K562 (cell line): ENCODE results near the gene GABARAPL2.

ENCODE experiments used
- MAZ ChIP-seq, 2 experiments: fragments of 450-650 bp in 1 of 2; sonication (generic) in 1 of 2; formaldehyde crosslinking; IDR thresholded peaks in 1 of 2; conservative IDR thresholded peaks in 1 of 2; 2 replicates each; pipeline versions ENCODE4 v1.4.0 to v1.5.0; 2020; ENCODE audit warnings: mild to moderate bottlenecking in 1 of 2, missing genetic modification reagents in 1 of 2
- MXI1 ChIP-seq: IDR thresholded peaks from 2 replicates; pipeline ENCODE4 v1.6.1; 2011; ENCODE audit warnings: low read depth, mild to moderate bottlenecking, improper control_type of control experiment, low read length
- POLR2AphosphoS5 ChIP-seq: IDR thresholded peaks from 2 replicates; pipeline ENCODE4 v1.6.1; 2011; ENCODE audit warnings: mild to moderate bottlenecking, low read depth, low read length, moderate library complexity; ENCODE audit not compliant: control insufficient read depth, insufficient read depth
- RAD51 ChIP-seq: fragments of 450-650 bp; IDR thresholded peaks from 2 replicates; pipeline ENCODE4 v1.7.1; 2016; ENCODE audit warnings: low read depth, mild to moderate bottlenecking, borderline replicate concordance
- ZNF24 ChIP-seq: fragments of 450-650 bp; IDR thresholded peaks from 2 replicates; pipeline ENCODE4 v1.6.1; 2016
- TF ChIP-seq, protein P1 (sequence below), 3 experiments: IDR thresholded peaks in 2 of 3; conservative IDR thresholded peaks in 1 of 3; 2 replicates each; pipeline ENCODE4 v1.5.1; 2011 to 2012; ENCODE audit warnings: low read length in 3 of 3, mild to moderate bottlenecking in 3 of 3, control low read depth in 2 of 3, improper control_type of control experiment in 1 of 3, inconsistent platforms in 1 of 3, low read depth in 1 of 3, mixed read lengths in 1 of 3, moderate library complexity in 1 of 3; ENCODE audit not compliant: insufficient read depth in 2 of 3
- TF ChIP-seq, protein P2 (sequence below): fragments of 450-650 bp; IDR thresholded peaks from 2 replicates; pipeline ENCODE4 v1.6.1; 2016; ENCODE audit warnings: antibody characterized with exemption
- TF ChIP-seq, protein P3 (sequence below): sonication (generic); formaldehyde crosslinking; IDR thresholded peaks from 2 replicates; pipeline ENCODE4 v1.5.0; 2020; ENCODE audit warnings: missing genetic modification reagents
- TF ChIP-seq, protein P4 (sequence below): fragments of 150-350 bp; conservative IDR thresholded peaks from 2 replicates; pipeline ENCODE4 v1.6.1; 2014; ENCODE audit warnings: low read length
- TF ChIP-seq, protein P5 (sequence below), 2 experiments: fragments of 450-650 bp; IDR thresholded peaks; 2 replicates each; pipeline ENCODE4 v1.6.1; 2016; ENCODE audit warnings: mild to moderate bottlenecking in 2 of 2, borderline replicate concordance in 1 of 2, low read depth in 1 of 2, moderate library complexity in 1 of 2

DNA sequence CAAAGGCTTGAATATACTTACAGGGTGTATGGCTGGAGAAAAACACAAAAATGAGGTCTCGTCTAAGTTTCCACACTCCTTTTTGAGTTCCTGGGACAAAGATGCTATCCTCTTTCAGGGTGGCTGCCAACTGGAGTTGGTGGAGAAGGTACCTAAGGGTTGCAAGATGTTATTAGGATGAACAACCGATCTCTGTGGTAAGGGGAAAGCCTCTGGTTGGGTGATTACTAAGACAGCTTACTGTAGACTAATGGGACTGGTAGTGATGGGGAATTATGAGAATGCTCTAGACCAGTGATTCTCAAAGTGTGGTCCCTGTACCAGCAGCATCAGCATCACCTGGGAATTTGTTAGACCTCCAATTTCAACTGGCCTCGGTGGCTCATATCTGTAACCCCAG is 50.9 kb downstream of the GABARAPL2 start:
- no peak for TF ChIP-seq MAZ (CRISPR knock-in tag; conservative IDR thresholded peaks at IDR 0.05 in 1 of 2, IDR thresholded peaks at IDR 0.05 in 1 of 2)
- TF ChIP-seq, protein P1, sequence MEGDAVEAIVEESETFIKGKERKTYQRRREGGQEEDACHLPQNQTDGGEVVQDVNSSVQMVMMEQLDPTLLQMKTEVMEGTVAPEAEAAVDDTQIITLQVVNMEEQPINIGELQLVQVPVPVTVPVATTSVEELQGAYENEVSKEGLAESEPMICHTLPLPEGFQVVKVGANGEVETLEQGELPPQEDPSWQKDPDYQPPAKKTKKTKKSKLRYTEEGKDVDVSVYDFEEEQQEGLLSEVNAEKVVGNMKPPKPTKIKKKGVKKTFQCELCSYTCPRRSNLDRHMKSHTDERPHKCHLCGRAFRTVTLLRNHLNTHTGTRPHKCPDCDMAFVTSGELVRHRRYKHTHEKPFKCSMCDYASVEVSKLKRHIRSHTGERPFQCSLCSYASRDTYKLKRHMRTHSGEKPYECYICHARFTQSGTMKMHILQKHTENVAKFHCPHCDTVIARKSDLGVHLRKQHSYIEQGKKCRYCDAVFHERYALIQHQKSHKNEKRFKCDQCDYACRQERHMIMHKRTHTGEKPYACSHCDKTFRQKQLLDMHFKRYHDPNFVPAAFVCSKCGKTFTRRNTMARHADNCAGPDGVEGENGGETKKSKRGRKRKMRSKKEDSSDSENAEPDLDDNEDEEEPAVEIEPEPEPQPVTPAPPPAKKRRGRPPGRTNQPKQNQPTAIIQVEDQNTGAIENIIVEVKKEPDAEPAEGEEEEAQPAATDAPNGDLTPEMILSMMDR (IDR thresholded peaks at IDR 0.05 in 2 of 3, conservative IDR thresholded peaks at IDR 0.05 in 1 of 3; ENCODE audit: insufficient read depth in 2 of 3, low read depth in 1 of 3, low read length in 3 of 3) = no peak
- TF ChIP-seq POLR2AphosphoS5 = no peak
- TF ChIP-seq RAD51 = no peak
- TF ChIP-seq ZNF24 = no peak
- TF ChIP-seq, protein P2, sequence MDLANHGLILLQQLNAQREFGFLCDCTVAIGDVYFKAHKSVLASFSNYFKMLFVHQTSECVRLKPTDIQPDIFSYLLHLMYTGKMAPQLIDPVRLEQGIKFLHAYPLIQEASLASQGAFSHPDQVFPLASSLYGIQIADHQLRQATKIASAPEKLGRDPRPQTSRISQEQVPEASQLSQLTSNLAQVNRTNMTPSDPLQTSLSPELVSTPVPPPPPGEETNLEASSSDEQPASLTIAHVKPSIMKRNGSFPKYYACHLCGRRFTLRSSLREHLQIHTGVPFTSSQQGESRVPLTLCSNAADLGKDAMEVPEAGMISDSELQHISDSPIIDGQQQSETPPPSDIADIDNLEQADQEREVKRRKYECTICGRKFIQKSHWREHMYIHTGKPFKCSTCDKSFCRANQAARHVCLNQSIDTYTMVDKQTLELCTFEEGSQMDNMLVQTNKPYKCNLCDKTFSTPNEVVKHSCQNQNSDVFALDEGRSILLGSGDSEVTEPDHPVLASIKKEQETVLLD = no peak
- TF ChIP-seq, protein P3, sequence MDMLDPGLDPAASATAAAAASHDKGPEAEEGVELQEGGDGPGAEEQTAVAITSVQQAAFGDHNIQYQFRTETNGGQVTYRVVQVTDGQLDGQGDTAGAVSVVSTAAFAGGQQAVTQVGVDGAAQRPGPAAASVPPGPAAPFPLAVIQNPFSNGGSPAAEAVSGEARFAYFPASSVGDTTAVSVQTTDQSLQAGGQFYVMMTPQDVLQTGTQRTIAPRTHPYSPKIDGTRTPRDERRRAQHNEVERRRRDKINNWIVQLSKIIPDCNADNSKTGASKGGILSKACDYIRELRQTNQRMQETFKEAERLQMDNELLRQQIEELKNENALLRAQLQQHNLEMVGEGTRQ (CRISPR knock-in tag) = no peak
- TF ChIP-seq, protein P4, sequence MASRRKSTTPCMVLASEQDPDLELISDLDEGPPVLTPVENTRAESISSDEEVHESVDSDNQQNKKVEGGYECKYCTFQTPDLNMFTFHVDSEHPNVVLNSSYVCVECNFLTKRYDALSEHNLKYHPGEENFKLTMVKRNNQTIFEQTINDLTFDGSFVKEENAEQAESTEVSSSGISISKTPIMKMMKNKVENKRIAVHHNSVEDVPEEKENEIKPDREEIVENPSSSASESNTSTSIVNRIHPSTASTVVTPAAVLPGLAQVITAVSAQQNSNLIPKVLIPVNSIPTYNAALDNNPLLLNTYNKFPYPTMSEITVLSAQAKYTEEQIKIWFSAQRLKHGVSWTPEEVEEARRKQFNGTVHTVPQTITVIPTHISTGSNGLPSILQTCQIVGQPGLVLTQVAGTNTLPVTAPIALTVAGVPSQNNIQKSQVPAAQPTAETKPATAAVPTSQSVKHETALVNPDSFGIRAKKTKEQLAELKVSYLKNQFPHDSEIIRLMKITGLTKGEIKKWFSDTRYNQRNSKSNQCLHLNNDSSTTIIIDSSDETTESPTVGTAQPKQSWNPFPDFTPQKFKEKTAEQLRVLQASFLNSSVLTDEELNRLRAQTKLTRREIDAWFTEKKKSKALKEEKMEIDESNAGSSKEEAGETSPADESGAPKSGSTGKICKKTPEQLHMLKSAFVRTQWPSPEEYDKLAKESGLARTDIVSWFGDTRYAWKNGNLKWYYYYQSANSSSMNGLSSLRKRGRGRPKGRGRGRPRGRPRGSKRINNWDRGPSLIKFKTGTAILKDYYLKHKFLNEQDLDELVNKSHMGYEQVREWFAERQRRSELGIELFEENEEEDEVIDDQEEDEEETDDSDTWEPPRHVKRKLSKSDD = no peak
- no peak for TF ChIP-seq MXI1
- TF ChIP-seq, protein P5, sequence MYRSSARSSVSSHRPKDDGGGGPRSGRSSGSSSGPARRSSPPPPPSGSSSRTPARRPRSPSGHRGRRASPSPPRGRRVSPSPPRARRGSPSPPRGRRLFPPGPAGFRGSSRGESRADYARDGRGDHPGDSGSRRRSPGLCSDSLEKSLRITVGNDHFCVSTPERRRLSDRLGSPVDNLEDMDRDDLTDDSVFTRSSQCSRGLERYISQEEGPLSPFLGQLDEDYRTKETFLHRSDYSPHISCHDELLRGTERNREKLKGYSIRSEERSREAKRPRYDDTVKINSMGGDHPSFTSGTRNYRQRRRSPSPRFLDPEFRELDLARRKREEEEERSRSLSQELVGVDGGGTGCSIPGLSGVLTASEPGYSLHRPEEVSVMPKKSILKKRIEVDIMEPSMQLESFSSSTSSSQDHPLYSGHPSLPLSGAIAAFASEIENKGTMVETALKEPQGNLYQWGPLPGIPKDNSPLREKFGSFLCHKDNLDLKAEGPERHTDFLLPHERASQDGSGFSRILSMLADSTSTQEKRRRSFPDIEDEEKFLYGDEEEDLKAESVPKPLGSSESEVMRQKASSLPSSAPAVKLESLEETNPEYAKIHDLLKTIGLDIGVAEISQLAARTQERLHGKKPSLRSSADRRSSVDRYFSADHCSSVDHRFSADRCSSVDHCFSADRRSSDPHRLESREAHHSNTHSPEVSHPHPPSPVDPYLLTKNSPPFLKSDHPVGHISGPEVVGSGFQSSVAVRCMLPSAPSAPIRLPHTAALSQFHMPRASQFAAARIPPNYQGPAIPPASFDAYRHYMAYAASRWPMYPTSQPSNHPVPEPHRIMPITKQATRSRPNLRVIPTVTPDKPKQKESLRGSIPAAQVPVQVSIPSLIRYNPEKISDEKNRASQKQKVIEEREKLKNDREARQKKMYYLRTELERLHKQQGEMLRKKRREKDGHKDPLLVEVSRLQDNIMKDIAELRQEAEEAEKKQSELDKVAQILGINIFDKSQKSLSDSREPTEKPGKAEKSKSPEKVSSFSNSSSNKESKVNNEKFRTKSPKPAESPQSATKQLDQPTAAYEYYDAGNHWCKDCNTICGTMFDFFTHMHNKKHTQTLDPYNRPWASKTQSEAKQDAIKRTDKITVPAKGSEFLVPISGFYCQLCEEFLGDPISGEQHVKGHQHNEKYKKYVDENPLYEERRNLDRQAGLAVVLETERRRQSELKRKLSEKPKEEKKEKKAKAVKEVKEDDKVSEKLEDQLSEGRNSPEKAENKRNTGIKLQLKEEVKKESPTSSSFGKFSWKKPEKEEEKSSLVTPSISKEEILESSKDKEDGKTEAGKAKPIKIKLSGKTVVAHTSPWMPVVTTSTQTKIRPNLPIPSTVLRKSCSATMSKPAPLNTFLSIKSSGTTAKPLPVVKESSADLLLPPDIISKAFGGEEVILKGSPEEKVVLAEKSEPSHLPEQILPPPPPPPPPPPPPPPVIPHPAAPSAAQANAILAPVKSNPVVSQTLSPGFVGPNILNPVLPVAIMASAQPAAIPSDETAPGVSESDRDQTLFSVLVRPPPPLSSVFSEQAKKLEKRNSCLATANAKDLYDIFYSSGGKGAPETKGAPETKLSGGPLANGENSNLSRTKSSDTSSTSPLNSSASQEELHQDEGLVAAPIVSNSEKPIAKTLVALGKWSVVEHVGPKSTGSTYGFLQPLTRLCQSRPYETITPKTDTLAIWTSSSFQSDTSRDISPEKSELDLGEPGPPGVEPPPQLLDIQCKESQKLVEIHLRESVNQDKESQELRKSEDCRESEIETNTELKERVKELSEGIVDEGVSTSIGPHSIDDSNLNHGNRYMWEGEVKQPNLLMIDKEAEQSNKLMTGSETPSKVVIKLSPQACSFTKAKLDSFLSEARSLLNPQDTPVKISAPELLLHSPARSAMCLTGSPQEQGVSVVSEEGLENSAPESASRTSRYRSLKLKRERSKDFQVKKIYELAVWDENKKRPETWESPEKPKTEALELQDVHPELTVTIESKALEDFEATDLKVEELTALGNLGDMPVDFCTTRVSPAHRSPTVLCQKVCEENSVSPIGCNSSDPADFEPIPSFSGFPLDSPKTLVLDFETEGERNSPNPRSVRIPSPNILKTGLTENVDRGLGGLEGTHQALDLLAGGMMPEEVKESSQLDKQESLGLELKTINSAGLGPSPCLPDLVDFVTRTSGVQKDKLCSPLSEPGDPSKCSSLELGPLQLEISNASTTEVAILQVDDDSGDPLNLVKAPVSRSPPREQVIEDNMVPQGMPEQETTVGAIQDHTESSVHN (IDR thresholded peaks at IDR 0.05; ENCODE audit: borderline replicate concordance in 1 of 2, low read depth in 1 of 2) = no peak
